ENCODE results near the gene RRP8.
A peak's percentile ranks its signal among the peaks of the same experiment; 100 is the strongest.

Gene RRP8

DNA sequence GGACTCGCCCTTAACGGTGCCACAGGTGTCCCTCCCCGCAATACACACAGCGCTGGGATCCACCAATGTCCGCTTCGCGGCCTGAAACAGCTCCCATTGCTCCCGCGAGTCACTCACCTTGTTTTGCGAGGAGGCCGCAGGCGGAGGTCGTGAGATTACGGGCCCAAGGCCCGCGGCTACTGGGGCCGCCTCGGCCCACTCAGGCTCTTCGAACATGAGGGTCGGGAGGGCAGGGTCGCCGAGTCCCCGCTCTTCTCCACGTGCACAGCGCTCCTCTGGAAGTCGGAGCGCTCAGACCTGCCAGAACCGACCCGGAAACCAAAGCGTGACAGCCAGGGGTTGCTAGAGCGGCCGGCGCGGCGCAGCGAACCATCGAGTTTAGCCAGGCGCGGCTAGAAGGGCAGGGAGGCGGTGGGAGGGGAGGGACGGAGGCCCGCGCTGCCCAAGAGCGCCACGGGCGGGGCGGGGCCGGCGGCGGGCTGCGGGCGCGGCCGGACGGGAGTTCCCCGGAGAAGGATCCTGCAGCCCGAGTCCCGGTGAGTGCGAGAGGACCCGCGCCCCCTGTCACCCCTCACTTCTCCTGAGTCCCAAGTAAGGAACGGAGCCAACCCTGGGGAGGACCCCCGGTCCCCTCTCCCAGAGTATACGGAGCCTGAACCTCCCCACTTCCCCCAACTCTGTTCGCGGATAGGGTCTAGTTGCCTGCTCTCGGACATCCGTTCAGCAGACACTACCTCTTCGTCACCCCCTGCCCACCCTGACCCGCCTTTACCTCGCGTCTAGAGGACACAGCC lies at the start of gene RRP8, which contains the start of gene ILK:
Gene RRP8, minus strand, starts transcription at position 330 of the 794 bp plus-strand sequence. Its CDS starts 114 bp downstream, at position 216.
Gene ILK, plus strand, starts transcription at position 488 of the 794 bp plus-strand sequence. CDS start 498 bp downstream, outside the sequence.
- TF ChIP-seq, protein P1, sequence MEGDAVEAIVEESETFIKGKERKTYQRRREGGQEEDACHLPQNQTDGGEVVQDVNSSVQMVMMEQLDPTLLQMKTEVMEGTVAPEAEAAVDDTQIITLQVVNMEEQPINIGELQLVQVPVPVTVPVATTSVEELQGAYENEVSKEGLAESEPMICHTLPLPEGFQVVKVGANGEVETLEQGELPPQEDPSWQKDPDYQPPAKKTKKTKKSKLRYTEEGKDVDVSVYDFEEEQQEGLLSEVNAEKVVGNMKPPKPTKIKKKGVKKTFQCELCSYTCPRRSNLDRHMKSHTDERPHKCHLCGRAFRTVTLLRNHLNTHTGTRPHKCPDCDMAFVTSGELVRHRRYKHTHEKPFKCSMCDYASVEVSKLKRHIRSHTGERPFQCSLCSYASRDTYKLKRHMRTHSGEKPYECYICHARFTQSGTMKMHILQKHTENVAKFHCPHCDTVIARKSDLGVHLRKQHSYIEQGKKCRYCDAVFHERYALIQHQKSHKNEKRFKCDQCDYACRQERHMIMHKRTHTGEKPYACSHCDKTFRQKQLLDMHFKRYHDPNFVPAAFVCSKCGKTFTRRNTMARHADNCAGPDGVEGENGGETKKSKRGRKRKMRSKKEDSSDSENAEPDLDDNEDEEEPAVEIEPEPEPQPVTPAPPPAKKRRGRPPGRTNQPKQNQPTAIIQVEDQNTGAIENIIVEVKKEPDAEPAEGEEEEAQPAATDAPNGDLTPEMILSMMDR (IDR thresholded peaks at IDR 0.05; ENCODE audit: insufficient read depth, low read depth, low read length, missing control alignments): no peak
- peak; percentile 95 for DNase-seq (ENCODE audit: low read depth)
- peak within 1 kb of the TSS; percentile 96 for H3K4me3 ChIP-seq (ENCODE audit: low read length)

DNA sequence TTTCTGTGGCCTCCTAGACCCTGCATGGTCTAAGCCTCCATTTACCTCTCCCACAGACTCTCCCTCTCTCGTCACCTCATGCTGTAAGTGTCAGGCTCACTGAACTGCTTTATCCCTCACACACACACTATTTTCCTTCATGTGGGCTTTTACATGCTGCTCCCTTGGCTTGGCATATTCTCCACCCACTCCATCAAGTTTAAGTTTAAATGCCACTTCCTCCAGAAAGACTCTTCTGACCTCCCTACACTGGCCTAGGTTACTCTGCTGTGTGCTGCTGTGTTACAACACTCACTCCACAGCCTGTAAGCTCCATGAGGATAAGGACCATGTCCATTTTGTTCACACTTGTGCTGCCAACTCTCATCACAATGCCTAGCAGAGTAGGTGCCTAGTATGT lies 49.7 kb upstream of the RRP8 start:
- TF ChIP-seq, protein P1 (IDR thresholded peaks at IDR 0.05; ENCODE audit: insufficient read depth, low read depth, low read length, missing control alignments): no peak
- H3K4me3 ChIP-seq (ENCODE audit: low read length): no peak overlapping the region
- no peak for DNase-seq (ENCODE audit: low read depth)

DNA sequence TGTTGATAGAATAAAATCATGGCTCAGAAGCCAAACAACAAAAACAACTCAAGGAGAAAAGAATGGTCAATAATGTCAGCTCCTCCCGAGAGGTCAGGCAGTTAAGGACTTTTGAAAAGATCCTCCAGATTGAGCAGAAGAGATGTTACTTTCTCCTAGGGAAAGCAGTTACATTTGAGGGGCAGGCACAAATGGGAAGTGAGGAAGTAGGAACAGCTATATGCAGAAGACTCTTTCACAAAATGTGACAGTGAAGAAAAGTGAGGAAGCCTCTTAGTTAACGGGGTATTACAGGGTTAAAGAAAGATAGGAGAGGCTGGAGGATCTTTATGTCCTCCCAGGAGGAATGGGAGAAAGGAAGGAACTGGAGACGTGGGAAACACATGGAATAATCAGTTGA lies 48.8 kb upstream of the RRP8 start:
- no peak overlapping the region for H3K4me3 ChIP-seq (ENCODE audit: low read length)
- TF ChIP-seq, protein P1 (IDR thresholded peaks at IDR 0.05; ENCODE audit: insufficient read depth, low read depth, low read length, missing control alignments): no peak

DNA sequence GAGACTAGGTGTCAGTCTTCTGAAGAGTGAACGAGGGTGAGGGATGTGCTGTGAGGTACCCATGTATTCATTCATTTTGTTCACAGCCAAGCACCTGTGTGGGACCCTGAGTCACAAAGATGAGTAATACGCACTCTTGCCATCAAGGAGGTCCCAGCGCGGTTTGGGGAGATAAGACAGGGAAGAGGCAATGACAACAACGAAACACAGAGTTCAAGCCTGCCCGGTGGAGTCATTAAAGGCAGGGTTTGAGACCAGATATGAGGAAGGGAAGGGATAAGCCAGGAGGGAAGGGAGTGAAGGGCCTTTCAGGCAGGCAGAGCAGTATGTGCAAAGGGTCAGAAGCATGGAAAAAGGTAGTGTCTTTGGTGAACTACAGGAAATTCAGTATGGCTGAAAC lies 47.6 kb upstream of the RRP8 start:
- DNase-seq (ENCODE audit: low read depth): peak; percentile 5
- no peak overlapping the region for H3K4me3 ChIP-seq (ENCODE audit: low read length)
- TF ChIP-seq, protein P1 (IDR thresholded peaks at IDR 0.05; ENCODE audit: insufficient read depth, low read depth, low read length, missing control alignments): no peak

More for the DNA sequence above, 48.8 kb upstream of the RRP8 start:
- DNase-seq (ENCODE audit: low read depth): no peak

DNA sequence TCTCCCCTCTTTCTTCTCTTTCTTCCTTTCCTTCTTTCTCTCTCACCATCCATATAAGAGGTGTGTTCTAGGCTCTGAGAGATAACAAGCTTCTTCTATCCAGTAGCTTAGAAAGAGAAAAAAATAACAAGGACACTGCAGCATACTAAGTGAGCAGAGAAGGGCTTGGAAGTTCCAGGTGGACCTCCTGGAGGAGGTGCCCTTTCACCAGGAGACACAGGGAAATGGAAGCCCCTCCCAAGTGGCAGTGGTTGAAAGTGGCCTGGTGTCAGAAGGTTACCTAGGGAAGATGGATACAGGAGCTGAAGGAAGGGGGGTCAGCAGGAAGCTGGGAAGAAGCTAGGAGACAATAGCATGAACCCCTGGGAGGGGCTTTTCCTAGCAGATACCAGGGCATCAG lies 46.7 kb upstream of the RRP8 start:
- no peak for DNase-seq (ENCODE audit: low read depth)
- TF ChIP-seq, protein P1 (IDR thresholded peaks at IDR 0.05; ENCODE audit: insufficient read depth, low read depth, low read length, missing control alignments): no peak
- no peak overlapping the region for H3K4me3 ChIP-seq (ENCODE audit: low read length)

DNA sequence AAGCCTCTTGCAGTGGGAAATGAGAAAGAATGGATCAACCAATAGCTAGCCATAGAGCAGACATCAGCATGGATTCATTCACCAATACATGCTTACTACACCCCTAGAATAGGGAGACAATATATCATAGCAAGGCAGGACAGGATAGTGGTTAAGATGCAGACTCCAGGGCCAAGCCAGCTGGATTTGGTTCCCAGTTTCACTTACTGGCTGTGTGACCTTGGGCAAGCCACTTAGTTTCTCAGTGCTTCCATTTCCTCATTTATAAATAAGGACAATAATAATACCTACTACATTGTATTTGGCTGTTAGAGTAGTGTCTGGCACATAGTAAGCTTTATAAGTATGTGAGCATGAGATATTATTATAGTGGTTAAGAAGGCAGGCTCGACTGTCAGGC lies 45.1 kb upstream of the RRP8 start:
- H3K4me3 ChIP-seq (ENCODE audit: low read length): no peak overlapping the region
- no peak for DNase-seq (ENCODE audit: low read depth)
- TF ChIP-seq, protein P1 (IDR thresholded peaks at IDR 0.05; ENCODE audit: insufficient read depth, low read depth, low read length, missing control alignments): no peak
